Astrocyte (in vitro differentiated cells and primary cell): ENCODE results near the gene F2. TPM values are rescaled to one million over a fixed set of nuclear protein-coding genes. Genes with fewer than 3 reads are reported as not detected.

Source experiments
- DNase-seq: peaks from one replicate; pipeline ENCODE4 v3.0.0-alpha.2; 2010; ENCODE audit warnings: low read depth
- FAIRE-seq: peaks from 2 replicates; lab custom pipeline; 2011; peaks lifted over from hg19 to GRCh38; lab: Jason Lieb, UNC
- H2AFZ ChIP-seq: 2 replicates; pipeline ENCODE4 v1.6.0; 2012; ENCODE audit warnings: low read depth, low read length, inconsistent platforms
- H3K27ac ChIP-seq: 2 replicates; pipeline ENCODE4 v1.5.1; 2011; ENCODE audit warnings: low read depth, low read length, inconsistent platforms
- H3K27me3 ChIP-seq: 2 replicates; pipeline ENCODE4 v1.6.0; 2011; ENCODE audit warnings: low read length, inconsistent platforms; ENCODE audit not compliant: insufficient read depth
- H3K36me3 ChIP-seq: 2 replicates; pipeline ENCODE4 v1.5.1; 2011; ENCODE audit warnings: low read length, inconsistent platforms; ENCODE audit not compliant: insufficient read depth
- H3K4me1 ChIP-seq: 2 replicates; pipeline ENCODE4 v1.5.1; 2011; ENCODE audit warnings: low read length, inconsistent platforms; ENCODE audit not compliant: insufficient read depth
- H3K4me2 ChIP-seq: 2 replicates; pipeline ENCODE4 v1.6.0; 2012; ENCODE audit warnings: low read length, inconsistent platforms
- H3K4me3 ChIP-seq: 2 replicates; pipeline ENCODE4 v1.5.1; 2011; ENCODE audit warnings: low read depth, mild to moderate bottlenecking, low read length, inconsistent platforms; ENCODE audit not compliant: insufficient read depth
- H3K79me2 ChIP-seq: 2 replicates; pipeline ENCODE4 v1.6.0; 2012; ENCODE audit warnings: mild to moderate bottlenecking, low read length, inconsistent platforms; ENCODE audit not compliant: insufficient read depth
- H3K9ac ChIP-seq: 2 replicates; pipeline ENCODE4 v1.6.0; 2012; ENCODE audit warnings: mild to moderate bottlenecking, low read length, inconsistent platforms
- H3K9me3 ChIP-seq: 2 replicates; pipeline ENCODE4 v1.5.1; 2012; ENCODE audit warnings: low read depth, mild to moderate bottlenecking, low read length, inconsistent platforms; ENCODE audit not compliant: insufficient read depth
- H4K20me1 ChIP-seq: 2 replicates; pipeline ENCODE4 v1.6.0; 2012; ENCODE audit warnings: low read length, inconsistent platforms; ENCODE audit not compliant: insufficient read depth
- H3K27ac Mint-ChIP-seq: one replicate; pipeline ENCODE4 v1.8.0; 2021; ENCODE audit warnings: mild to moderate bottlenecking, mixed read lengths; ENCODE audit not compliant: unreplicated experiment
- H3K27me3 Mint-ChIP-seq: one replicate; pipeline ENCODE4 v1.8.0; 2021; ENCODE audit warnings: low read depth, mixed read lengths; ENCODE audit not compliant: unreplicated experiment
- H3K36me3 Mint-ChIP-seq: one replicate; pipeline ENCODE4 v1.8.0; 2021; ENCODE audit warnings: low read depth, mixed read lengths; ENCODE audit not compliant: unreplicated experiment
- H3K4me1 Mint-ChIP-seq: one replicate; pipeline ENCODE4 v1.8.0; 2021; ENCODE audit warnings: low read depth, mixed read lengths; ENCODE audit not compliant: unreplicated experiment
- H3K4me3 Mint-ChIP-seq: one replicate; pipeline ENCODE4 v1.8.0; 2021; ENCODE audit warnings: mild to moderate bottlenecking, moderate library complexity, mixed read lengths; ENCODE audit not compliant: unreplicated experiment
- H3K9me3 Mint-ChIP-seq: one replicate; pipeline ENCODE4 v1.8.0; 2021; ENCODE audit warnings: mild to moderate bottlenecking, mixed read lengths; ENCODE audit not compliant: unreplicated experiment
- CTCF ChIP-seq: IDR thresholded peaks from 2 replicates; pipeline ENCODE4 v1.5.1; 2011; ENCODE audit warnings: low read depth, mild to moderate bottlenecking, inconsistent platforms, low read length, moderate library complexity; ENCODE audit not compliant: insufficient read depth
- EZH2 ChIP-seq: IDR thresholded peaks from 2 replicates; pipeline ENCODE4 v1.6.1; 2012; ENCODE audit warnings: mild to moderate bottlenecking, low read length, inconsistent platforms; ENCODE audit not compliant: insufficient read depth
- total RNA-seq: library from RNA; stranded (reverse); gene quantifications from 2 replicates; pipeline ENCODE4 v1.2.1, GENCODE V29; 2021

Gene F2
- total RNA-seq, 1 donor from 2014 or later, result 0.57 TPM

- no peaks in the 10 kb centered on the region for H3K27me3 ChIP-seq
- no peak overlapping the region for H2AFZ ChIP-seq
- H4K20me1 ChIP-seq, result no peaks in the 10 kb centered on the region
- H3K4me3 Mint-ChIP-seq, result no peak overlapping the region
- H3K9me3 Mint-ChIP-seq, result no peaks in the 10 kb centered on the region
- DNase-seq (no peak), FAIRE-seq (no peak)
- TF ChIP-seq CTCF (no peak), EZH2 (no peak)
- H3K27ac Mint-ChIP-seq, result no peak overlapping the region
- H3K4me2 ChIP-seq, result no peak overlapping the region
- H3K79me2 ChIP-seq, result no peaks in the 10 kb centered on the region
- H3K9ac ChIP-seq, result no peak overlapping the region
- no peaks in the 10 kb centered on the region for H3K4me1 ChIP-seq
- no peak overlapping the region for H3K4me3 ChIP-seq
- H3K27me3 Mint-ChIP-seq, result peaks cover 6% of the 10 kb centered on the region
- peaks cover 10% of the 10 kb centered on the region for H3K4me1 Mint-ChIP-seq
- H3K27ac ChIP-seq, result no peak overlapping the region
- H3K9me3 ChIP-seq, result no peaks in the 10 kb centered on the region
- no peaks in the 10 kb centered on the region for H3K36me3 Mint-ChIP-seq
- H3K36me3 ChIP-seq, result no peaks in the 10 kb centered on the region
These were observed 7.3 kb downstream of the F2 start for GRCh38 chr11:46726206-46726862.

- Histone ChIP-seq H3K4me3 (no peak overlapping the region), H3K36me3 (no peaks in the 10 kb centered on the region), H3K79me2 (no peaks in the 10 kb centered on the region), H3K9me3 (no peaks in the 10 kb centered on the region), H2AFZ (no peak overlapping the region), H3K4me2 (no peak overlapping the region), H3K4me1 (no peaks in the 10 kb centered on the region), H4K20me1 (no peaks in the 10 kb centered on the region), H3K27ac (no peak overlapping the region), H3K9ac (no peak overlapping the region), H3K27me3 (no peaks in the 10 kb centered on the region)
- Mint-ChIP-seq H3K4me3 (no peak overlapping the region), H3K4me1 (peaks cover 10% of the 10 kb centered on the region), H3K36me3 (no peaks in the 10 kb centered on the region), H3K9me3 (no peaks in the 10 kb centered on the region), H3K27ac (no peak overlapping the region), H3K27me3 (peaks cover 6% of the 10 kb centered on the region)
- FAIRE-seq (no peak), DNase-seq (no peak)
- TF ChIP-seq CTCF, result no peak
These were observed 9.1 kb downstream of the F2 start for GRCh38 chr11:46727952-46728658.

GRCh38 chr11:46728659-46729040 is 9.6 kb downstream of the F2 start:
- Mint-ChIP-seq H3K9me3 (no peaks in the 10 kb centered on the region), H3K27ac (no peak overlapping the region), H3K4me3 (no peak overlapping the region), H3K36me3 (no peaks in the 10 kb centered on the region), H3K4me1 (peaks cover 10% of the 10 kb centered on the region), H3K27me3 (peaks cover 6% of the 10 kb centered on the region)
- no peaks in the 10 kb centered on the region for H3K27me3 ChIP-seq
- TF ChIP-seq EZH2 (no peak), CTCF (no peak)
- no peak for FAIRE-seq
- H3K4me2 ChIP-seq, result no peak overlapping the region
- no peak overlapping the region for H3K4me3 ChIP-seq
- DNase-seq, result no peak
- no peaks in the 10 kb centered on the region for H3K4me1 ChIP-seq
- no peaks in the 10 kb centered on the region for H3K79me2 ChIP-seq
- H3K27ac ChIP-seq, result no peak overlapping the region
- H2AFZ ChIP-seq, result no peak overlapping the region
- no peaks in the 10 kb centered on the region for H3K9me3 ChIP-seq
- H3K36me3 ChIP-seq, result no peaks in the 10 kb centered on the region
- no peak overlapping the region for H3K9ac ChIP-seq
- no peaks in the 10 kb centered on the region for H4K20me1 ChIP-seq
